K562 treated with DMSO at 1 percent for 48 hours (cell line): ENCODE measurements around the gene OSCP1. TPM values are rescaled to one million over a fixed set of nuclear protein-coding genes. Genes with fewer than 3 reads are reported as not detected.

Experiments used
- total RNA-seq: library from RNA; unstranded; fragments of 300-600 nt; gene quantifications from 2 replicates; pipeline ENCODE4 v1.2.3, GENCODE V29; 2022; ENCODE audit warnings: low replicate concordance; ENCODE audit errors: extremely low read depth

OSCP1 gene
- not detected in 2 replicates for total RNA-seq

GRCh38 chr1:36450270-36450918, at the start of gene OSCP1:
OSCP1 (minus strand) TSS chr1:36450451; CDS start chr1:36450369, 82 bp downstream.

DNA sequence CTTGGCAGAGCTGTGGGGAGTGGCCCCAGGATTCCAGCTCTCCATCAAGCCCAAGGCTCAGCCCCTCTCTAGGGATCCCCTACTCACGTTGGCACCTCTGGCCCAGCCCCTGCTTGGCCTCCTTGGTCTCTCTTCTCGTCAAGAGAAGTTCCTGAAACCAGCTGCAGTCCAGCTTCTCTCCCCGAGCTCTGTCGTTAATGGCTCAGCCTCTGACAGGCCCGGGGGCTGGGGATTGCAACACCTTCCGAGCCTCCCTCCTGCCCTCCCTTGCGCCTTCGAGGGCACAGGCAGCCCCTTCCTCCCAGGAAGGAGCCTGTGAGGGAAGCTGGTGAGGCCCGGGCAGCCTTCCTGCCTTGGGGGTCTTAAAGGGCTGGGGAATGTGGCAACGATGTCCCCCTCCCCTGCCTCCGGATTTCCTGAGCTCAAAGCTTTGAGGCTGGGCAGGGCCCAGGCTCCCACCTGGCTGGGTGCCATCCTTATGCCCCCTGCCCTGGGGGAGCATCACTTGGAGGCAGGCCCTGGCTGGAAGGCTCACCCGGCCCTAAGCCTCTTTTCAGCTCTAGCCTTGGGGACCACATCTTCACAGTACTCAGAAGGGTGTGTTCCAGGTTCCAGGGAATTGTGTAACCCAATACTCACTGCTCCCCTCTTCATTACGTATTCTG, 32.6 kb upstream of the OSCP1 start, which contains the start of gene CSF3R:
CSF3R (minus strand) TSS at position 190 of the 665 bp plus-strand sequence. CDS start 3,417 bp downstream, outside the sequence.

GRCh38 chr1:36463803-36464604, 13.8 kb upstream of the OSCP1 start, which contains the start of gene MRPS15:
MRPS15 (minus strand) TSS chr1:36464384; CDS start chr1:36464275, 109 bp downstream.

DNA sequence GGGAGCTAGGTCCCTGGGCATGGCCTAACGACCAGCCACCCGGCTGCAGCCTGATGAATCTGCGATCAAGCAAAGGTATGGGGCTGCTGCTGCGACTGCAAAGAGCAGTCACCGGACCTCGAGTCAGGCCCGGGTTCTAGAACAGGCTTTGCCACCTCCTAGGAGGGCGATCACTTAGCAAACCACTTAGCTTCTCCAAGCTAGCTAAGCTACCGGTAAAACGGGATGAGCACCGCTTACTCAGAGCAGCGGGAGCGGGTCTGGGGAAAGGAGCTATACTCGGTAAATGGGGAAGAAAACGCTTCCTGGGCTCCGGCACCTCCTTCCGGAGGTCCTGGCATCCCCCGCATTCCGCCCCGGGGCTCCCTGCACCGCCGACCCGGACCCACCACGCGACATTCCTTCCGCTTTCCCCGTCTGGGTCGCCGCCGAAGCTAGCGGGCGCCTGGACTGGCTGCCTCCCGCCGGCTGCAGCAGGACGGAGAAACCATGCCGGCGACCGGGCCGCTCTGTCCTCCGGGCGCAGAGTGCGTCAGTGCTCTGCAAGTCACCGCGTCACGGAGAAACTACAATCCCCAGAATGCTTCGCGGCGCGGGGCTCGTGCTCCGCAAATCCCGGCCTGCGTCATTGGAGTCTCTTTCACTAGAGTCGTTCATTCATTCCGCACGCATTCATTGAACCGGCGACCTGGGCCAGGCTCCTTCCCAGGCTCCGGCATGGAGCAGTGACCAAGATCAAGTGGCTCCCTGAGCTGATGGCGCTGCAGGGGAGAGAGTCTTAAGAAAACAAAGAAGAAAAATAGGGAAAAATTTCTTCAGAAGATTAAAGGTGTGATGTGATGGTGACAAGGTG, 52.6 kb downstream of the OSCP1 start, which contains the start of gene LSM10:
LSM10 (minus strand) TSS at position 531 of the 853 bp plus-strand sequence. CDS start 3,779 bp downstream, outside the sequence.

GRCh38 chr1:36385410-36386264, 64.6 kb downstream of the OSCP1 start, which contains the start of gene STK40:
STK40 (minus strand) TSS chr1:36385924; CDS start chr1:36361332, 24,592 bp downstream.

Other genes with a start within 250 kb of the OSCP1 start
- not detected in 2 replicates for gene THRAP3, start 226.0 kb downstream of the OSCP1 start, total RNA-seq
- gene SH3D21, start 144.1 kb downstream of the OSCP1 start, total RNA-seq, result not detected in 2 replicates
- not detected in 2 replicates for gene EVA1B, start 126.8 kb downstream of the OSCP1 start, total RNA-seq
- 684 TPM in 1 of 2 replicates, not detected in the other for gene STK40, start 64.5 kb downstream of the OSCP1 start, total RNA-seq
- gene LSM10, start 52.5 kb downstream of the OSCP1 start, total RNA-seq, result not detected in 2 replicates
- not detected in 2 replicates for gene MRPS15, start 13.9 kb upstream of the OSCP1 start, total RNA-seq
- not detected in 2 replicates for gene CSF3R, start 32.5 kb upstream of the OSCP1 start, total RNA-seq